A549 (cell line): ENCODE measurements around the gene RABL6. TPM values are rescaled to one million over a fixed set of nuclear protein-coding genes. Genes with fewer than 3 reads are reported as not detected.
A peak's percentile ranks its signal among the peaks of the same experiment; 100 is the strongest.

Experiments used
- ATAC-seq, 2 experiments: fragments of 200-7000 bp in 1 of 2; fragments of >200 bp in 1 of 2; cut with Nextera tagmentation in 1 of 2; cut with Tn5 transposase in 1 of 2; 3 replicates each; pipeline versions ENCODE4 v1.8.0 to v1.9.1; 2018 to 2020; ENCODE audit warnings: mild to moderate bottlenecking in 1 of 2, moderate library complexity in 1 of 2
- CTCF ChIA-PET: fragments of 300-600 bp; sonication (Branson Sonifier 250); formaldehyde crosslinking; extraction: SDS; loops from one replicate; lab custom pipeline; 2021; ENCODE audit warnings: antibody characterized with exemption, inconsistent platforms; lab: Yijun Ruan, JAX
- POLR2A ChIA-PET: fragments of 350-600 bp; formaldehyde crosslinking; extraction: SDS; loops from one replicate; lab custom pipeline; 2021; ENCODE audit warnings: antibody characterized with exemption, inconsistent platforms; lab: Yijun Ruan, JAX
- DNase-seq, 2 experiments: peaks; one replicate each; pipeline versions ENCODE4 v3.0.0 to v3.0.0-alpha.2; 2011 to 2016; ENCODE audit warnings: low read depth in 1 of 2, low spot score in 1 of 2
- FAIRE-seq: peaks from 2 replicates; lab custom pipeline; 2011; peaks lifted over from hg19 to GRCh38; lab: Jason Lieb, UNC
- H3K27ac ChIP-seq, 2 experiments: fragments of >200 bp; sonication (Bioruptor Twin); formaldehyde crosslinking; 3 replicates each; pipeline ENCODE4 v1.5.1; 2016 to 2017
- H3K4me1 ChIP-seq: fragments of >200 bp; sonication (Bioruptor Twin); formaldehyde crosslinking; 3 replicates; pipeline ENCODE4 v1.6.1; 2016
- H3K4me2 ChIP-seq: fragments of >200 bp; sonication (Bioruptor Twin); formaldehyde crosslinking; 3 replicates; pipeline ENCODE4 v1.6.1; 2016
- H3K4me3 ChIP-seq: fragments of >200 bp; sonication (Bioruptor Twin); formaldehyde crosslinking; 3 replicates; pipeline ENCODE4 v1.5.1; 2016
- H3K9me3 ChIP-seq: fragments of >200 bp; sonication (Bioruptor Twin); formaldehyde crosslinking; 3 replicates; pipeline ENCODE4 v1.6.1; 2016
- BHLHE40 ChIP-seq: IDR thresholded peaks from 2 replicates; pipeline ENCODE4 v1.6.1; 2012; ENCODE audit warnings: low read depth, low read length, inconsistent platforms
- CBX2 ChIP-seq: fragments of 200-600 bp; sonication (generic); IDR thresholded peaks from 2 replicates; pipeline ENCODE4 v1.6.1; 2016; ENCODE audit warnings: low read depth, mild to moderate bottlenecking, borderline replicate concordance
- CBX8 ChIP-seq: fragments of 200-600 bp; sonication (generic); IDR thresholded peaks from 2 replicates; pipeline ENCODE4 v1.6.1; 2016
- CEBPB ChIP-seq, 2 experiments: fragments of >200 bp in 1 of 2; sonication (Bioruptor Twin) in 1 of 2; formaldehyde crosslinking in 1 of 2; IDR thresholded peaks; 2 replicates each; pipeline ENCODE4 v1.6.1; 2012 to 2016
- CHD2 ChIP-seq: fragments of 150-350 bp; IDR thresholded peaks from 2 replicates; pipeline ENCODE4 v1.6.1; 2014; ENCODE audit warnings: low read length; ENCODE audit not compliant: partially characterized antibody
- CTCF ChIP-seq: fragments of >200 bp; sonication (Bioruptor Twin); formaldehyde crosslinking; IDR thresholded peaks from 3 replicates; pipeline ENCODE4 v1.5.1; 2016
- E2F6 ChIP-seq: IDR thresholded peaks from 2 replicates; pipeline ENCODE4 v1.6.1; 2012; ENCODE audit warnings: low read depth, borderline replicate concordance
- FOSB ChIP-seq: fragments of 250-450 bp; sonication (Bioruptor Pico); IDR thresholded peaks from 2 replicates; pipeline ENCODE4 v1.5.0; 2020; ENCODE audit warnings: mild to moderate bottlenecking, moderate library complexity
- HDAC2 ChIP-seq: fragments of 200-600 bp; sonication (generic); IDR thresholded peaks from 2 replicates; pipeline ENCODE4 v1.6.1; 2016
- HES2 ChIP-seq: fragments of >200 bp; sonication (Bioruptor Twin); formaldehyde crosslinking; IDR thresholded peaks from 2 replicates; pipeline ENCODE4 v1.6.1; 2016
- HOXA7 ChIP-seq: fragments of 250-450 bp; sonication (Bioruptor Pico); IDR thresholded peaks from 2 replicates; pipeline ENCODE4 v1.5.0; 2020; ENCODE audit warnings: mild to moderate bottlenecking, moderate library complexity
- JUN ChIP-seq, 2 experiments: fragments of >200 bp; sonication (Bioruptor Twin); formaldehyde crosslinking; IDR thresholded peaks; 2 replicates in 1 of 2; 3 replicates in 1 of 2; pipeline ENCODE4 v1.6.1; 2016 to 2017
- JUNB ChIP-seq: fragments of >200 bp; sonication (Bioruptor Twin); formaldehyde crosslinking; IDR thresholded peaks from 2 replicates; pipeline ENCODE4 v1.6.1; 2016
- KDM5A ChIP-seq: fragments of 200-600 bp; sonication (generic); IDR thresholded peaks from 2 replicates; pipeline ENCODE4 v1.6.1; 2016; ENCODE audit warnings: antibody characterized with exemption, mild to moderate bottlenecking
- MAX ChIP-seq: IDR thresholded peaks from 2 replicates; pipeline ENCODE4 v1.6.1; 2012
- NPAS2 ChIP-seq: fragments of 250-450 bp; sonication (Bioruptor Pico); IDR thresholded peaks from 2 replicates; pipeline ENCODE4 v1.8.0; 2022; ENCODE audit warnings: mild to moderate bottlenecking, moderate library complexity, borderline replicate concordance
- PHF8 ChIP-seq: fragments of 200-600 bp; sonication (generic); IDR thresholded peaks from 2 replicates; pipeline ENCODE4 v1.6.1; 2016; ENCODE audit warnings: low read depth, mild to moderate bottlenecking, antibody characterized with exemption, moderate library complexity, borderline replicate concordance
- RAD21 ChIP-seq, 2 experiments: fragments of >200 bp in 1 of 2; sonication (Bioruptor Twin) in 1 of 2; formaldehyde crosslinking in 1 of 2; IDR thresholded peaks in 1 of 2; conservative IDR thresholded peaks in 1 of 2; 2 replicates in 1 of 2; 3 replicates in 1 of 2; pipeline ENCODE4 v1.6.1; 2012 to 2018; ENCODE audit warnings: inconsistent platforms in 1 of 2
- RCOR1 ChIP-seq: fragments of 150-350 bp; IDR thresholded peaks from 2 replicates; pipeline ENCODE4 v1.6.1; 2014; ENCODE audit warnings: antibody characterized with exemption, low read length, low read depth
- RFX5 ChIP-seq: fragments of 450-650 bp; IDR thresholded peaks from 2 replicates; pipeline ENCODE4 v1.7.1; 2014; ENCODE audit warnings: antibody characterized with exemption, mild to moderate bottlenecking, moderate library complexity
- RNF2 ChIP-seq: fragments of 200-600 bp; sonication (generic); IDR thresholded peaks from 2 replicates; pipeline ENCODE4 v1.6.1; 2016; ENCODE audit warnings: low read depth, mild to moderate bottlenecking, antibody characterized with exemption, moderate library complexity, borderline replicate concordance
- SREBF2 ChIP-seq: fragments of 450-650 bp; IDR thresholded peaks from 2 replicates; pipeline ENCODE4 v1.6.1; 2014; ENCODE audit warnings: mild to moderate bottlenecking, moderate library complexity
- TP53 ChIP-seq: fragments of 250-450 bp; sonication (Bioruptor Pico); IDR thresholded peaks from 2 replicates; pipeline ENCODE4 v1.5.0; 2021; ENCODE audit warnings: mild to moderate bottlenecking, moderate library complexity
- USF2 ChIP-seq: fragments of 450-650 bp; IDR thresholded peaks from 2 replicates; pipeline ENCODE4 v1.6.1; 2014; ENCODE audit warnings: antibody characterized with exemption
- ZFP36 ChIP-seq: fragments of 450-650 bp; IDR thresholded peaks from 2 replicates; pipeline ENCODE4 v1.6.1; 2014; ENCODE audit warnings: borderline replicate concordance; ENCODE audit not compliant: partially characterized antibody
- ZNF302 ChIP-seq: fragments of 250-450 bp; sonication (Bioruptor Pico); IDR thresholded peaks from 2 replicates; pipeline ENCODE4 v1.9.0; 2021; ENCODE audit warnings: inconsistent platforms, mild to moderate bottlenecking, moderate library complexity
- ZSCAN20 ChIP-seq: fragments of 250-450 bp; sonication (Bioruptor Pico); IDR thresholded peaks from 2 replicates; pipeline ENCODE4 v1.8.0; 2022; ENCODE audit warnings: mild to moderate bottlenecking, moderate library complexity
- WGBS: methylation state at CpG from one replicate; pipeline ENCODE4 v1.1.6; 2017; ENCODE audit errors: missing lambda C conversion rate; 5-methylcytosine and 5-hydroxymethylcytosine counted together
- polyA plus RNA-seq, 4 experiments: library from polyadenylated mRNA; depleted of rRNA in 3 of 4; stranded (reverse); fragments of >200 nt; fragmentation: RNase III in 1 of 4; extraction: RNeasy Plus Mini Kit Qiagen cat#74134 plus additional on column Dnase treatment in 1 of 4; gene quantifications; 2 replicates in 3 of 4; 3 replicates in 1 of 4; pipeline ENCODE4 v1.2.3, GENCODE V29; 2011 to 2017

Gene RABL6
- polyA plus RNA-seq, 2 of the 4 experiments (the other 2 are of a cell fraction), result 46.8 to 71.4 TPM

- H3K4me2 ChIP-seq, result no peak overlapping the region
- no peak overlapping the region for H3K4me3 ChIP-seq
- H3K9me3 ChIP-seq, result no peaks in the 10 kb centered on the region
- ATAC-seq (no peak), FAIRE-seq (no peak), DNase-seq (no peak)
- WGBS, result 88% methylated on average over 7 of the region's 18 CpGs
- TF ChIP-seq CHD2 (no peak), PHF8 (no peak), JUN (IDR thresholded peaks at IDR 0.05) (no peak), RFX5 (no peak), HDAC2 (no peak), RAD21 (conservative IDR thresholded peaks at IDR 0.05 in 1 of 2, IDR thresholded peaks at IDR 0.05 in 1 of 2) (peak in 1 of 2 experiments; percentile 29; a peak in 1 of 5 replicates), ZFP36 (no peak), HES2 (no peak)
- peaks cover 64% of the 10 kb centered on the region for H3K4me1 ChIP-seq
- ChIA-PET POLR2A (interaction anchor here (0.6 kb wide), 1 partner anchor 31 kb away, joined by 3 read pairs; no protein-coding TSS in a partner anchor), CTCF (interaction anchor here (0.7 to 2.3 kb wide), 6 partner anchors 9 to 94 kb away, joined by 3 to 8 read pairs (median 4); partner anchors contain the start of gene AJM1)
- peak overlapping the region in 1 of 2 experiments; percentile 51; a peak in 2 of 6 replicates for H3K27ac ChIP-seq
These were observed 45.9 kb downstream of the RABL6 start for GRCh38 chr9:136853596-136854112.

- peak overlapping the region in 1 of 2 experiments; percentile 51; a peak in 2 of 6 replicates for H3K27ac ChIP-seq
- peaks cover 70% of the 10 kb centered on the region for H3K4me1 ChIP-seq
- no peak for DNase-seq
- CTCF ChIA-PET, result interaction anchor here (1.2 to 2.3 kb wide), 5 partner anchors 8 to 71 kb away, joined by 3 to 8 read pairs (median 6); partner anchors contain the start of gene AJM1
- no peak overlapping the region for H3K4me2 ChIP-seq
- H3K9me3 ChIP-seq, result no peaks in the 10 kb centered on the region
- no peak overlapping the region for H3K4me3 ChIP-seq
- WGBS, result 86% methylated on average over 20 of the region's 30 CpGs
- POLR2A ChIA-PET, result interaction anchor here (0.6 kb wide), 1 partner anchor 30 kb away, joined by 3 read pairs; no protein-coding TSS in a partner anchor
- no peak for TF ChIP-seq CTCF
- TF ChIP-seq TP53 (CRISPR knock-in tag), result no peak
- TF ChIP-seq CBX8, result no peak
- TF ChIP-seq, all 56 proteins: peak for 0
- ATAC-seq (no peak), FAIRE-seq (no peak)
These were observed 46.5 kb downstream of the RABL6 start for GRCh38 chr9:136854113-136854841.

- Histone ChIP-seq H3K4me3 (no peak overlapping the region), H3K4me1 (peaks cover 76% of the 10 kb centered on the region), H3K27ac (peak overlapping the region in 1 of 2 experiments; percentile 51; a peak in 2 of 6 replicates), H3K9me3 (no peaks in the 10 kb centered on the region), H3K4me2 (no peak overlapping the region)
- FAIRE-seq (no peak), ATAC-seq (no peak), DNase-seq (no peak)
- WGBS, result 89% methylated on average over 18 of the region's 23 CpGs
- CTCF ChIA-PET, result interaction anchor here (1.2 to 2.3 kb wide), 5 partner anchors 8 to 70 kb away, joined by 3 to 8 read pairs (median 6); partner anchors contain the start of gene AJM1
- POLR2A ChIA-PET, result no interaction called here
- no peak for TF ChIP-seq HOXA7 (CRISPR knock-in tag)
- no peak for TF ChIP-seq ZSCAN20 (CRISPR knock-in tag)
- no peak for TF ChIP-seq KDM5A
- no peak for TF ChIP-seq RCOR1
- no peak for TF ChIP-seq RNF2
- TF ChIP-seq FOSB, result no peak
- no peak for TF ChIP-seq JUN (IDR thresholded peaks at IDR 0.05)
- no peak for TF ChIP-seq USF2
- TF ChIP-seq BHLHE40, result no peak
- no peak for TF ChIP-seq CEBPB (IDR thresholded peaks at IDR 0.05)
- no peak for TF ChIP-seq JUNB
- no peak for TF ChIP-seq CBX2
- TF ChIP-seq TP53 (CRISPR knock-in tag), result no peak
- TF ChIP-seq SREBF2, result no peak
- TF ChIP-seq NPAS2 (CRISPR knock-in tag), result no peak
- no peak for TF ChIP-seq ZNF302
- TF ChIP-seq MAX, result no peak
- no peak for TF ChIP-seq E2F6
These were observed 47.2 kb downstream of the RABL6 start for GRCh38 chr9:136854842-136855460.
